C1 segment of cervical spinal cord (tissue), 14 donors: ENCODE measurements around the gene PIH1D1.
A peak's percentile ranks its signal among the peaks of the same experiment; 100 is the strongest.
"Not testable (repeated sequence)": the region's sequence is repeated elsewhere in the genome, so short reads cannot be mapped to it uniquely, and the experiment has no call there.

Source experiments
- DNase-seq, 14 donors: peaks; one replicate each; lab custom pipeline; 2025; lab: John Stamatoyannopoulos, UW

PIH1D1 gene

GRCh38 chr19:49456326-49456725, 4.7 kb upstream of the PIH1D1 start:
- DNase-seq: no peak

- DNase-seq: no peak
Observed at GRCh38 chr19:49455773-49456172, 4.2 kb upstream of the PIH1D1 start.

- DNase-seq: no peak
Observed at GRCh38 chr19:49453757-49454240, 2.2 kb upstream of the PIH1D1 start.

- DNase-seq: peak; percentile 93 to 99 (median 98)
Observed at GRCh38 chr19:49453013-49453756, 1.6 kb upstream of the PIH1D1 start, which contains the start of gene ALDH16A1. Gene ALDH16A1 (plus strand): TSS chr19:49453225. CDS start chr19:49453332, 107 bp downstream.

GRCh38 chr19:49450405-49450804, 1.2 kb downstream of the PIH1D1 start:
- no peak for DNase-seq

- no peak for DNase-seq
Observed at GRCh38 chr19:49448432-49448786, 3.2 kb downstream of the PIH1D1 start.

GRCh38 chr19:49447485-49448431, 3.9 kb downstream of the PIH1D1 start:
- peak in 2 of 14 donors; percentile 8 to 14 for DNase-seq

GRCh38 chr19:49445997-49446396, 5.6 kb downstream of the PIH1D1 start:
- no peak for DNase-seq

GRCh38 chr19:49444100-49444700, 7.4 kb downstream of the PIH1D1 start:
- not testable (repeated sequence) for DNase-seq

- DNase-seq: peak; percentile 67 to 99 (median 92)
Observed at GRCh38 chr19:49443366-49444099, 8.1 kb downstream of the PIH1D1 start.

GRCh38 chr19:49442771-49443365, 8.7 kb downstream of the PIH1D1 start:
- DNase-seq: peak in 7 of 14 donors; percentile 3 to 85 (median 33)

- DNase-seq: peak in 2 of 14 donors; percentile 26 to 80
Observed at GRCh38 chr19:49442354-49442753, 9.3 kb downstream of the PIH1D1 start.

GRCh38 chr19:49441960-49442350, 9.7 kb downstream of the PIH1D1 start:
- DNase-seq: peak in 1 of 14 donors; percentile 51

- DNase-seq: peak in 2 of 14 donors; percentile 18 to 80
Observed at GRCh38 chr19:49441210-49441959, 10.2 kb downstream of the PIH1D1 start, which contains the start of gene SLC17A7. Gene SLC17A7 (minus strand): TSS chr19:49441527. CDS start chr19:49441379, 148 bp downstream.

- DNase-seq: no peak
Observed at GRCh38 chr19:49440439-49441209, 11.0 kb downstream of the PIH1D1 start.

GRCh38 chr19:49439836-49440235, 11.8 kb downstream of the PIH1D1 start:
- no peak for DNase-seq

GRCh38 chr19:49438261-49438660, 13.4 kb downstream of the PIH1D1 start:
- peak in 1 of 14 donors; percentile 47 for DNase-seq

- DNase-seq: peak in 2 of 14 donors; percentile 34 to 90
Observed at GRCh38 chr19:49437231-49437630, 14.4 kb downstream of the PIH1D1 start.
